SK-N-SH (cell line): Measurements from ENCODE around the gene SCFD1.

Experiments
- CHD2 ChIP-seq: fragments of 150-350 bp; IDR thresholded peaks from 2 replicates; pipeline ENCODE4 v1.6.1; 2018; ENCODE audit warnings: low read length; ENCODE audit not compliant: partially characterized antibody
- CTCF ChIP-seq: fragments of 200-600 bp; sonication (generic); IDR thresholded peaks from 2 replicates; pipeline ENCODE4 v1.6.1; 2017; ENCODE audit warnings: antibody characterized with exemption, mild to moderate bottlenecking, moderate library complexity
- EZH2phosphoT487 ChIP-seq: fragments of 200-600 bp; sonication (generic); IDR thresholded peaks from 2 replicates; pipeline ENCODE4 v1.6.1; 2017; ENCODE audit warnings: low read depth, mixed run types, mild to moderate bottlenecking, antibody characterized with exemption, moderate library complexity, borderline replicate concordance
- GABPA ChIP-seq: IDR thresholded peaks from 2 replicates; pipeline ENCODE4 v1.4.0; 2012; ENCODE audit warnings: low read depth, mild to moderate bottlenecking
- GATA2 ChIP-seq: sonication (generic); formaldehyde crosslinking; IDR thresholded peaks from 2 replicates; pipeline ENCODE4 v1.5.0; 2020; ENCODE audit warnings: mild to moderate bottlenecking, missing genetic modification reagents
- JUND ChIP-seq: IDR thresholded peaks from 2 replicates; pipeline ENCODE4 v1.4.0; 2012
- MAX ChIP-seq: IDR thresholded peaks from 2 replicates; pipeline ENCODE4 v1.4.0; 2012; ENCODE audit warnings: low read depth
- MXI1 ChIP-seq: IDR thresholded peaks from 2 replicates; pipeline ENCODE4 v1.6.1; 2012; ENCODE audit warnings: mild to moderate bottlenecking, low read depth, low read length, improper control_type of control experiment
- POLR2AphosphoS5 ChIP-seq: IDR thresholded peaks from 2 replicates; pipeline ENCODE4 v1.6.1; 2012; ENCODE audit warnings: low read depth, low read length
- RAD21 ChIP-seq: IDR thresholded peaks from 2 replicates; pipeline ENCODE4 v1.6.1; 2012; ENCODE audit warnings: mild to moderate bottlenecking, low read length
- RCOR1 ChIP-seq: fragments of 150-350 bp; IDR thresholded peaks from 2 replicates; pipeline ENCODE4 v1.6.1; 2017; ENCODE audit warnings: antibody characterized with exemption, low read length
- ZBTB33 ChIP-seq: IDR thresholded peaks from 2 replicates; pipeline ENCODE4 v1.4.0; 2012; ENCODE audit warnings: low read depth, borderline replicate concordance
- TF ChIP-seq, protein P1 (sequence below): IDR thresholded peaks from 2 replicates; pipeline ENCODE4 v1.4.0; 2012; ENCODE audit warnings: low read depth, borderline replicate concordance

GRCh38 chr14:30678926-30679431 is 56.9 kb downstream of the SCFD1 start:
- no peak for TF ChIP-seq RAD21
- TF ChIP-seq RCOR1: no peak
- TF ChIP-seq MAX: no peak
- TF ChIP-seq CTCF: no peak
- no peak for TF ChIP-seq CHD2
- no peak for TF ChIP-seq POLR2AphosphoS5
- TF ChIP-seq MXI1: no peak
- no peak for TF ChIP-seq ZBTB33
- TF ChIP-seq JUND: no peak
- TF ChIP-seq EZH2phosphoT487: no peak
- TF ChIP-seq GATA2 (CRISPR knock-in tag): no peak
- TF ChIP-seq GABPA: no peak
- TF ChIP-seq, protein P1, sequence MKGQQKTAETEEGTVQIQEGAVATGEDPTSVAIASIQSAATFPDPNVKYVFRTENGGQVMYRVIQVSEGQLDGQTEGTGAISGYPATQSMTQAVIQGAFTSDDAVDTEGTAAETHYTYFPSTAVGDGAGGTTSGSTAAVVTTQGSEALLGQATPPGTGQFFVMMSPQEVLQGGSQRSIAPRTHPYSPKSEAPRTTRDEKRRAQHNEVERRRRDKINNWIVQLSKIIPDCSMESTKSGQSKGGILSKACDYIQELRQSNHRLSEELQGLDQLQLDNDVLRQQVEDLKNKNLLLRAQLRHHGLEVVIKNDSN: no peak
